Measurements from ENCODE around the gene AP3S2. TPM values are rescaled to one million over a fixed set of nuclear protein-coding genes. Genes with fewer than 3 reads are reported as not detected.

Gene AP3S2
- total RNA-seq, 2 donors from 2014 or later, result 41.8 to 50.6 TPM

GRCh38 chr15:89864958-89865739, 28.6 kb downstream of the AP3S2 start:
- Histone ChIP-seq H3K36me3 (peaks cover 18% of the 10 kb centered on the region), H3K27ac (no peak overlapping the region), H3K9me3 (no peaks in the 10 kb centered on the region), H3K4me3 (no peak overlapping the region), H3K4me1 (ENCODE audit: control insufficient read depth in 1 of 2, low read depth in 2 of 2) (no peaks in the 10 kb centered on the region), H3K27me3 (replicated peaks; ENCODE audit: insufficient read depth) (no peaks in the 10 kb centered on the region)
- DNase-seq (ENCODE audit: low spot score) (no peak), ATAC-seq (ENCODE audit: insufficient number of reproducible peaks, low FRiP score, low read depth) (no peak)
- TF ChIP-seq CTCF (IDR thresholded peaks at IDR 0.05), result no peak

GRCh38 chr15:89863918-89864317, 29.9 kb downstream of the AP3S2 start:
- H3K36me3 ChIP-seq, result peaks cover 15% of the 10 kb centered on the region
- TF ChIP-seq CTCF (IDR thresholded peaks at IDR 0.05), result no peak

GRCh38 chr15:89860891-89861290, 32.9 kb downstream of the AP3S2 start:
- Histone ChIP-seq H3K27ac (no peak overlapping the region), H3K4me1 (ENCODE audit: control insufficient read depth in 1 of 2, low read depth in 2 of 2) (no peaks in the 10 kb centered on the region), H3K4me3 (no peak overlapping the region), H3K9me3 (no peaks in the 10 kb centered on the region), H3K36me3 (peaks cover 15% of the 10 kb centered on the region), H3K27me3 (replicated peaks; ENCODE audit: insufficient read depth) (no peaks in the 10 kb centered on the region)
- no peak for TF ChIP-seq CTCF (IDR thresholded peaks at IDR 0.05)
- ATAC-seq (ENCODE audit: insufficient number of reproducible peaks, low FRiP score, low read depth) (no peak), DNase-seq (ENCODE audit: low spot score) (no peak)

More at GRCh38 chr15:89863918-89864317, 29.9 kb downstream of the AP3S2 start:
- ATAC-seq (ENCODE audit: insufficient number of reproducible peaks, low FRiP score, low read depth) (no peak), DNase-seq (ENCODE audit: low spot score) (no peak)
- H3K27me3 ChIP-seq (replicated peaks; ENCODE audit: insufficient read depth), result no peaks in the 10 kb centered on the region
- H3K9me3 ChIP-seq, result no peaks in the 10 kb centered on the region
- no peak overlapping the region for H3K4me3 ChIP-seq
- H3K4me1 ChIP-seq (ENCODE audit: control insufficient read depth in 1 of 2, low read depth in 2 of 2), result no peaks in the 10 kb centered on the region
- no peak overlapping the region for H3K27ac ChIP-seq

GRCh38 chr15:89860431-89860830, 33.4 kb downstream of the AP3S2 start:
- Histone ChIP-seq H3K27me3 (replicated peaks; ENCODE audit: insufficient read depth) (no peaks in the 10 kb centered on the region), H3K4me1 (ENCODE audit: control insufficient read depth in 1 of 2, low read depth in 2 of 2) (no peaks in the 10 kb centered on the region), H3K9me3 (no peaks in the 10 kb centered on the region), H3K4me3 (no peak overlapping the region), H3K36me3 (peaks cover 13% of the 10 kb centered on the region), H3K27ac (no peak overlapping the region)
- ATAC-seq (ENCODE audit: insufficient number of reproducible peaks, low FRiP score, low read depth) (no peak), DNase-seq (ENCODE audit: low spot score) (no peak)
- no peak for TF ChIP-seq CTCF (IDR thresholded peaks at IDR 0.05)

- H3K27ac ChIP-seq, result no peak overlapping the region
- H3K27me3 ChIP-seq (replicated peaks; ENCODE audit: insufficient read depth), result no peaks in the 10 kb centered on the region
- no peak for TF ChIP-seq CTCF (IDR thresholded peaks at IDR 0.05)
- no peak for DNase-seq (ENCODE audit: low spot score)
- H3K9me3 ChIP-seq, result no peaks in the 10 kb centered on the region
- no peaks in the 10 kb centered on the region for H3K4me1 ChIP-seq (ENCODE audit: control insufficient read depth in 1 of 2, low read depth in 2 of 2)
- no peak for ATAC-seq (ENCODE audit: insufficient number of reproducible peaks, low FRiP score, low read depth)
- no peak overlapping the region for H3K4me3 ChIP-seq
- H3K36me3 ChIP-seq, result peaks cover 4% of the 10 kb centered on the region
Observed at GRCh38 chr15:89858661-89859458, 34.9 kb downstream of the AP3S2 start.

Measured in thoracic aorta (tissue), 2 donors.